Suprapubic skin (tissue), 4 donors: ENCODE measurements around the gene HELLS. TPM values are rescaled to one million over a fixed set of nuclear protein-coding genes. Genes with fewer than 3 reads are reported as not detected.
"Not testable (repeated sequence)": the region's sequence is repeated elsewhere in the genome, so short reads cannot be mapped to it uniquely, and the experiment has no call there.

ENCODE experiments used
- DNase-seq, 2 donors: peaks; one replicate each; pipeline ENCODE4 v3.0.0-alpha.2; 2019; ENCODE audit warnings: low spot score in 2 of 2
- H3K27ac ChIP-seq: fragments of 200-600 bp; sonication (generic); one replicate; pipeline ENCODE4 v1.5.1; 2019
- H3K27me3 ChIP-seq: fragments of 200-600 bp; sonication (generic); one replicate; pipeline ENCODE4 v1.5.1; 2019
- H3K36me3 ChIP-seq: fragments of 200-600 bp; sonication (generic); one replicate; pipeline ENCODE4 v1.5.1; 2019
- H3K4me1 ChIP-seq: fragments of 200-600 bp; sonication (generic); one replicate; pipeline ENCODE4 v1.5.1; 2019
- H3K4me3 ChIP-seq: fragments of 200-600 bp; sonication (generic); one replicate; pipeline ENCODE4 v1.5.1; 2019; ENCODE audit warnings: mild to moderate bottlenecking
- H3K9me3 ChIP-seq: fragments of 200-600 bp; sonication (generic); one replicate; pipeline ENCODE4 v1.5.1; 2019
- CTCF ChIP-seq, 2 donors: fragments of 200-600 bp in 1 of 2; fragments of 450-650 bp in 1 of 2; sonication (generic) in 1 of 2; IDR thresholded peaks; one replicate each; pipeline ENCODE4 v1.5.1; 2016 to 2019; ENCODE audit warnings: antibody characterized with exemption in 2 of 2, mild to moderate bottlenecking in 1 of 2, moderate library complexity in 1 of 2
- EP300 ChIP-seq: sonication (generic); formaldehyde crosslinking; IDR thresholded peaks from one replicate; pipeline ENCODE4 v1.6.1; 2017; ENCODE audit warnings: antibody characterized with exemption
- POLR2A ChIP-seq, 2 donors: fragments of 450-650 bp; IDR thresholded peaks; one replicate each; pipeline ENCODE4 v1.6.1; 2017; ENCODE audit warnings: antibody characterized with exemption in 2 of 2, mild to moderate bottlenecking in 2 of 2, moderate library complexity in 2 of 2
- POLR2AphosphoS5 ChIP-seq, 3 donors: sonication (generic); formaldehyde crosslinking; IDR thresholded peaks; one replicate each; pipeline ENCODE4 v1.6.1; 2017; ENCODE audit warnings: antibody characterized with exemption in 3 of 3
- WGBS: methylation state at CpG from one replicate; pipeline ENCODE4 v1.1.5; 2018; 5-methylcytosine and 5-hydroxymethylcytosine counted together
- total RNA-seq, 4 donors: library from RNA; depleted of rRNA; stranded (reverse); fragments of >200 nt; gene quantifications; one replicate each; pipeline ENCODE4 v1.1.0, GENCODE V29; 2016

HELLS gene
- total RNA-seq, 4 donors from 2014 or later, result 5.2 to 12.9 (median 8.9) TPM

GRCh38 chr10:94524146-94524545 is 21.4 kb upstream of the HELLS start:
- no peaks in the 10 kb centered on the region for H3K4me1 ChIP-seq
- H3K27me3 ChIP-seq, result no peaks in the 10 kb centered on the region
- no peak for DNase-seq
- H3K27ac ChIP-seq, result no peak overlapping the region
- H3K9me3 ChIP-seq, result no peaks in the 10 kb centered on the region
- H3K4me3 ChIP-seq, result no peak overlapping the region
- TF ChIP-seq POLR2A (IDR thresholded peaks at IDR 0.05) (no peak), CTCF (IDR thresholded peaks at IDR 0.05) (no peak), POLR2AphosphoS5 (IDR thresholded peaks at IDR 0.05) (no peak), EP300 (no peak)
- H3K36me3 ChIP-seq, result peaks cover 21% of the 10 kb centered on the region
- 86% methylated on average over 7 of the region's 7 CpGs for WGBS

GRCh38 chr10:94524711-94525110 is 20.9 kb upstream of the HELLS start:
- H3K36me3 ChIP-seq, result peaks cover 18% of the 10 kb centered on the region
- no peak for DNase-seq
- no peaks in the 10 kb centered on the region for H3K4me1 ChIP-seq
- no peaks in the 10 kb centered on the region for H3K27me3 ChIP-seq
- no peaks in the 10 kb centered on the region for H3K9me3 ChIP-seq
- TF ChIP-seq POLR2AphosphoS5 (IDR thresholded peaks at IDR 0.05) (no peak), EP300 (no peak), POLR2A (IDR thresholded peaks at IDR 0.05) (no peak), CTCF (IDR thresholded peaks at IDR 0.05) (no peak)
- H3K27ac ChIP-seq, result no peak overlapping the region
- WGBS, result 95% methylated on average over 5 of the region's 5 CpGs
- H3K4me3 ChIP-seq, result no peak overlapping the region

GRCh38 chr10:94531550-94531949 is 14.0 kb upstream of the HELLS start:
- not testable (repeated sequence) for H3K27me3 ChIP-seq, H3K4me1 ChIP-seq, H3K9me3 ChIP-seq, DNase-seq, H3K4me3 ChIP-seq, H3K27ac ChIP-seq
- H3K36me3 ChIP-seq, result peaks cover 19% of the 10 kb centered on the region

- Histone ChIP-seq H3K36me3 (peaks cover 18% of the 10 kb centered on the region), H3K27me3 (no peaks in the 10 kb centered on the region), H3K9me3 (no peaks in the 10 kb centered on the region), H3K4me1 (no peaks in the 10 kb centered on the region), H3K4me3 (no peak overlapping the region), H3K27ac (no peak overlapping the region)
- WGBS, result 95% methylated on average over 1 of the region's 1 CpG
- no peak for DNase-seq
- TF ChIP-seq EP300, result no peak
- no peak for TF ChIP-seq CTCF (IDR thresholded peaks at IDR 0.05)
- no peak for TF ChIP-seq POLR2AphosphoS5 (IDR thresholded peaks at IDR 0.05)
- TF ChIP-seq POLR2A (IDR thresholded peaks at IDR 0.05), result no peak
Observed at GRCh38 chr10:94533027-94533426, 12.6 kb upstream of the HELLS start.

- not testable (repeated sequence) for H3K9me3 ChIP-seq, H3K4me3 ChIP-seq, H3K27me3 ChIP-seq, DNase-seq, H3K36me3 ChIP-seq, H3K27ac ChIP-seq
- peaks cover 21% of the 10 kb centered on the region for H3K4me1 ChIP-seq
- WGBS, result 90% methylated on average over 2 of the region's 2 CpGs
Observed at GRCh38 chr10:94542282-94542681, 3.3 kb upstream of the HELLS start.

- H3K27ac ChIP-seq, result peak overlapping the region; percentile 58
- no peak for DNase-seq
- H3K4me3 ChIP-seq, result peak overlapping the region; percentile 80
- no peaks in the 10 kb centered on the region for H3K27me3 ChIP-seq
- no peaks in the 10 kb centered on the region for H3K36me3 ChIP-seq
- H3K9me3 ChIP-seq, result no peaks in the 10 kb centered on the region
- 4% methylated on average over 25 of the region's 25 CpGs for WGBS
- TF ChIP-seq CTCF (IDR thresholded peaks at IDR 0.05) (no peak), POLR2A (IDR thresholded peaks at IDR 0.05) (no peak), EP300 (no peak), POLR2AphosphoS5 (IDR thresholded peaks at IDR 0.05) (no peak)
- peaks cover 21% of the 10 kb centered on the region for H3K4me1 ChIP-seq
Observed at GRCh38 chr10:94546049-94546900, 687 bp downstream of the HELLS start.
